ENCODE data around the gene PCYT1A.

- no peak for TF ChIP-seq CTCF (IDR thresholded peaks at IDR 0.05)
- no peak for TF ChIP-seq EZH2 (IDR thresholded peaks at IDR 0.05; ENCODE audit: borderline replicate concordance, insufficient read depth, low read depth, low read length, poor library complexity, severe bottlenecking)
These were observed 47.1 kb downstream of the PCYT1A start for GRCh38 chr3:196240424-196240823.

All from B cell (primary cell).